GM12878 (cell line): ENCODE data around the gene CACNA2D3. TPM values are rescaled to one million over a fixed set of nuclear protein-coding genes. Genes with fewer than 3 reads are reported as not detected.

Source experiments
- ATAC-seq: fragments of 200-7000 bp; cut with Tn5 transposase; 3 replicates; pipeline ENCODE4 v1.9.1; 2020; ENCODE audit warnings: mild to moderate bottlenecking, moderate library complexity
- BruUV-seq: library from RNA; stranded (reverse); fragments of 400-500 nt; replicated peaks from 2 replicates; lab custom pipeline; 2021; lab: Mats Ljungman, UMichigan
- CTCF ChIA-PET: fragments of 300-600 bp; sonication (Branson Sonifier 250); formaldehyde crosslinking; extraction: SDS; loops from one replicate; lab custom pipeline; 2021; ENCODE audit warnings: inconsistent platforms; lab: Yijun Ruan, JAX
- POLR2A ChIA-PET: fragments of 350-600 bp; formaldehyde crosslinking; extraction: SDS; loops from one replicate; lab custom pipeline; 2021; ENCODE audit warnings: inconsistent platforms; lab: Charles Lee
- RAD21 ChIA-PET: fragments of 300-600 bp; sonication (Branson Sonifier 250); formaldehyde crosslinking; loops from one replicate; lab custom pipeline; 2023; ENCODE audit warnings: antibody characterized with exemption; ENCODE audit not compliant: unreplicated experiment; lab: Charles Lee
- SMC1A ChIA-PET: fragments of 300-600 bp; sonication (Branson Sonifier 250); formaldehyde crosslinking; loops from one replicate; lab custom pipeline; 2023; ENCODE audit not compliant: unreplicated experiment, uncharacterized antibody; lab: Charles Lee
- DNase-seq: peaks from one replicate; pipeline ENCODE4 v3.0.0-alpha.2; 2011; ENCODE audit warnings: low read depth, low spot score
- FAIRE-seq: peaks from 3 replicates; lab custom pipeline; 2011; peaks lifted over from hg19 to GRCh38; lab: Jason Lieb, UNC
- H2AFZ ChIP-seq: 2 replicates; pipeline ENCODE4 v1.6.0; 2011; ENCODE audit warnings: low read depth, low read length, control low read depth; ENCODE audit not compliant: control insufficient read depth
- H3K27ac ChIP-seq: 2 replicates; pipeline ENCODE4 v1.5.1; 2011; ENCODE audit warnings: control low read depth; ENCODE audit not compliant: control insufficient read depth, insufficient read depth
- H3K27me3 ChIP-seq, 2 experiments: replicated peaks in 1 of 2; 2 replicates each; pipeline versions ENCODE4 v1.6.0 to v1.6.1; 2011; ENCODE audit warnings: low read length in 1 of 2; ENCODE audit not compliant: control insufficient read depth in 2 of 2, insufficient read depth in 2 of 2
- H3K36me3 ChIP-seq, 2 experiments: 2 replicates each; pipeline ENCODE4 v1.5.1; 2011; ENCODE audit warnings: low read length in 1 of 2; ENCODE audit not compliant: control insufficient read depth in 2 of 2, insufficient read depth in 2 of 2
- H3K4me1 ChIP-seq: 2 replicates; pipeline ENCODE4 v1.6.1; 2011; ENCODE audit warnings: mild to moderate bottlenecking, low read length, moderate library complexity, mixed read lengths; ENCODE audit not compliant: control insufficient read depth, insufficient read depth
- H3K4me2 ChIP-seq: 2 replicates; pipeline ENCODE4 v1.6.0; 2011; ENCODE audit warnings: control low read depth; ENCODE audit not compliant: control insufficient read depth, insufficient read depth
- H3K4me3 ChIP-seq: fragments of 200-600 bp; sonication (generic); 2 replicates; pipeline ENCODE4 v1.5.1; 2016
- H3K79me2 ChIP-seq: 2 replicates; pipeline ENCODE4 v1.6.0; 2011; ENCODE audit warnings: low read length; ENCODE audit not compliant: control insufficient read depth, insufficient read depth
- H3K9ac ChIP-seq: 2 replicates; pipeline ENCODE4 v1.8.0; 2011; ENCODE audit warnings: low read length, control low read depth, mixed read lengths; ENCODE audit not compliant: control insufficient read depth, insufficient read depth
- H3K9me3 ChIP-seq: replicated peaks from 3 replicates; pipeline ENCODE4 v1.5.1; 2011; ENCODE audit warnings: mild to moderate bottlenecking, low read length; ENCODE audit not compliant: control insufficient read depth, insufficient read depth
- H4K20me1 ChIP-seq: 2 replicates; pipeline ENCODE4 v1.6.0; 2011; ENCODE audit not compliant: control insufficient read depth, insufficient read depth
- BCL11A ChIP-seq: IDR thresholded peaks from 2 replicates; pipeline ENCODE4 v1.6.1; 2011; ENCODE audit warnings: low read depth, low read length
- CBX5 ChIP-seq: sonication (generic); IDR thresholded peaks from 2 replicates; pipeline ENCODE4 v1.6.1; 2016; ENCODE audit warnings: low read depth, moderate library complexity, mild to moderate bottlenecking, inconsistent platforms
- JUNB ChIP-seq: IDR thresholded peaks from 2 replicates; pipeline ENCODE4 v1.6.1; 2016; ENCODE audit warnings: antibody characterized with exemption, mild to moderate bottlenecking
- KDM1A ChIP-seq: fragments of 200-600 bp; sonication (generic); IDR thresholded peaks from 2 replicates; pipeline ENCODE4 v1.6.1; 2016; ENCODE audit warnings: borderline replicate concordance
- MTA3 ChIP-seq: IDR thresholded peaks from 2 replicates; pipeline ENCODE4 v1.6.1; 2012; ENCODE audit warnings: low read length, inconsistent platforms, borderline replicate concordance
- NBN ChIP-seq: fragments of 450-650 bp; IDR thresholded peaks from 2 replicates; pipeline ENCODE4 v1.6.1; 2016
- NR2C2 ChIP-seq: IDR thresholded peaks from 2 replicates; pipeline ENCODE4 v1.6.1; 2011; ENCODE audit warnings: borderline replicate concordance, low read depth; ENCODE audit not compliant: control insufficient read depth, insufficient read length
- NRF1 ChIP-seq: conservative IDR thresholded peaks from 2 replicates; pipeline ENCODE4 v1.6.1; 2011; ENCODE audit warnings: mild to moderate bottlenecking, low read depth, low read length, improper control_type of control experiment
- SRF ChIP-seq, 2 experiments: IDR thresholded peaks; 2 replicates each; pipeline ENCODE4 v1.6.1; 2011; ENCODE audit warnings: low read depth in 2 of 2, low read length in 2 of 2, mild to moderate bottlenecking in 1 of 2, moderate library complexity in 1 of 2
- STAT1 ChIP-seq: fragments of 450-650 bp; conservative IDR thresholded peaks from 2 replicates; pipeline ENCODE4 v1.6.1; 2014; ENCODE audit warnings: antibody characterized with exemption, mild to moderate bottlenecking
- TCF7 ChIP-seq: IDR thresholded peaks from 2 replicates; pipeline ENCODE4 v1.6.1; 2014; ENCODE audit warnings: antibody characterized with exemption, borderline replicate concordance
- ZSCAN29 ChIP-seq: fragments of 450-650 bp; IDR thresholded peaks from 2 replicates; pipeline ENCODE4 v1.6.1; 2017; ENCODE audit warnings: mild to moderate bottlenecking, moderate library complexity
- WGBS: methylation state at CpG from one replicate; pipeline ENCODE4 v1.1.6; 2016; ENCODE audit warnings: low lambda C conversion rate; ENCODE audit not compliant: insufficient replicate concordance, insufficient coverage; ENCODE audit errors: missing lambda C conversion rate; 5-methylcytosine and 5-hydroxymethylcytosine counted together
- in situ Hi-C: fragments of 300-500 bp; cut with MboI; formaldehyde crosslinking; loops from 9 replicates; pipeline ENCODE4 v1.14.3; 2018; ENCODE audit warnings: mixed read lengths
- intact Hi-C: fragments of 100-400 bp; cut with micrococcal nuclease; formaldehyde crosslinking; loops from one replicate; pipeline ENCODE4 v1.14.2; 2022; ENCODE audit not compliant: unreplicated experiment
- polyA plus RNA-seq, 11 experiments: library from polyadenylated mRNA; depleted of rRNA in 4 of 11; unstranded in 6 of 11; stranded (reverse) in 5 of 11; fragments of >200 nt; fragmentation: Nextera tagmentation in 4 of 11; fragmentation: Illumina TruSeq in 1 of 11; extraction: Ambion mirVana in 4 of 11; extraction: Trizol in 1 of 11; gene quantifications; 1 replicate in 1 of 11; 2 replicates in 10 of 11; pipeline versions ENCODE4 v1.2.1 to v1.2.3, GENCODE V29; 2011 to 2016; ENCODE audit warnings: inconsistent platforms in 2 of 11, missing spikeins in 2 of 11, low read depth in 1 of 11
- total RNA-seq, 4 experiments: library from RNA; depleted of rRNA in 3 of 4; stranded (reverse); fragments of >200 nt in 3 of 4; fragmentation: Illumina TruSeq in 1 of 4; extraction: Trizol in 1 of 4; gene quantifications; 2 replicates each; pipeline versions ENCODE4 v1.2.1 to v1.2.3, GENCODE V29; 2013 to 2021
- TF ChIP-seq, protein P1 (sequence below): IDR thresholded peaks from 2 replicates; pipeline ENCODE4 v1.6.1; 2011; ENCODE audit warnings: low read depth, low read length, improper control_type of control experiment, borderline replicate concordance
- TF ChIP-seq, protein P2 (sequence below): IDR thresholded peaks from 2 replicates; pipeline ENCODE4 v1.6.1; 2012; ENCODE audit warnings: low read depth, low read length, improper control_type of control experiment
- TF ChIP-seq, protein P3 (sequence below): fragments of 450-650 bp; IDR thresholded peaks from 2 replicates; pipeline ENCODE4 v1.6.1; 2017; ENCODE audit warnings: antibody characterized with exemption, mild to moderate bottlenecking, moderate library complexity
- TF ChIP-seq, protein P4 (sequence below): IDR thresholded peaks from 2 replicates; pipeline ENCODE4 v1.6.1; 2012; ENCODE audit warnings: mild to moderate bottlenecking, low read depth, low read length
- TF ChIP-seq, protein P5 (sequence below): IDR thresholded peaks from 2 replicates; pipeline ENCODE4 v1.6.1; 2012; ENCODE audit warnings: low read depth, low read length, improper control_type of control experiment

The CACNA2D3 gene
- total and polyA plus RNA-seq, 10 of the 15 experiments (the other 5 are each of a cell fraction or from before 2014, with no cell fraction given), result not detected

DNA sequence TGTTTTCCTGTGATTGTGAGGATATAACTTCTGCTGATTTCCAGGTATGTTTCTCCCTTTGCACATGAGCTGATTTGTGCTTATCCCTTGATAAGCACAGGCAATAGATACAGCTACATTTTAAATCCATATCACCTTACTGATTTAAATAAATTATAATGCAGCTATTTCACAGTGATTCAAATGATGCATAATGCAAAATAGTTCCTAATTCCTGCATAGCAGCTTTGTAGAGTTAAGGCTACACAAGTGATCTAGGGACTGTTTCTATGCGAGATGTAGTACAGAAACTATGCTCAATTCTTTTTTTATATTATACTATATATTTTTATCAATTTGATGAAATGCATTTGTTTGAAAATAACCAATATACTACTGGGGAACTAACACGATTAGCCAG is 471.3 kb downstream of the CACNA2D3 start:
- no peak overlapping the region for H3K4me3 ChIP-seq
- no peak overlapping the region for H3K27ac ChIP-seq
- SMC1A ChIA-PET, result no interaction called here
- 1% methylated on average over 2 of the region's 2 CpGs for WGBS
- H3K36me3 ChIP-seq, result no peaks in the 10 kb centered on the region
- no peak overlapping the region for H2AFZ ChIP-seq
- DNase-seq (no peak), ATAC-seq (no peak), FAIRE-seq (no peak)
- no TSS peak for BruUV-seq
- CTCF ChIA-PET, result no interaction called here
- POLR2A ChIA-PET, result no interaction called here
- in situ Hi-C loops (no loop called here), intact Hi-C loops (no loop called here)
- no peaks in the 10 kb centered on the region for H3K79me2 ChIP-seq
- no peak overlapping the region for H3K4me2 ChIP-seq
- H4K20me1 ChIP-seq, result no peaks in the 10 kb centered on the region
- H3K9ac ChIP-seq, result no peak overlapping the region
- TF ChIP-seq ZSCAN29, result no peak
- TF ChIP-seq, protein P1, sequence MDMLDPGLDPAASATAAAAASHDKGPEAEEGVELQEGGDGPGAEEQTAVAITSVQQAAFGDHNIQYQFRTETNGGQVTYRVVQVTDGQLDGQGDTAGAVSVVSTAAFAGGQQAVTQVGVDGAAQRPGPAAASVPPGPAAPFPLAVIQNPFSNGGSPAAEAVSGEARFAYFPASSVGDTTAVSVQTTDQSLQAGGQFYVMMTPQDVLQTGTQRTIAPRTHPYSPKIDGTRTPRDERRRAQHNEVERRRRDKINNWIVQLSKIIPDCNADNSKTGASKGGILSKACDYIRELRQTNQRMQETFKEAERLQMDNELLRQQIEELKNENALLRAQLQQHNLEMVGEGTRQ, result no peak
- no peak for TF ChIP-seq KDM1A
- TF ChIP-seq, protein P2, sequence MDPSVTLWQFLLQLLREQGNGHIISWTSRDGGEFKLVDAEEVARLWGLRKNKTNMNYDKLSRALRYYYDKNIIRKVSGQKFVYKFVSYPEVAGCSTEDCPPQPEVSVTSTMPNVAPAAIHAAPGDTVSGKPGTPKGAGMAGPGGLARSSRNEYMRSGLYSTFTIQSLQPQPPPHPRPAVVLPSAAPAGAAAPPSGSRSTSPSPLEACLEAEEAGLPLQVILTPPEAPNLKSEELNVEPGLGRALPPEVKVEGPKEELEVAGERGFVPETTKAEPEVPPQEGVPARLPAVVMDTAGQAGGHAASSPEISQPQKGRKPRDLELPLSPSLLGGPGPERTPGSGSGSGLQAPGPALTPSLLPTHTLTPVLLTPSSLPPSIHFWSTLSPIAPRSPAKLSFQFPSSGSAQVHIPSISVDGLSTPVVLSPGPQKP, result no peak
- TF ChIP-seq, protein P3, sequence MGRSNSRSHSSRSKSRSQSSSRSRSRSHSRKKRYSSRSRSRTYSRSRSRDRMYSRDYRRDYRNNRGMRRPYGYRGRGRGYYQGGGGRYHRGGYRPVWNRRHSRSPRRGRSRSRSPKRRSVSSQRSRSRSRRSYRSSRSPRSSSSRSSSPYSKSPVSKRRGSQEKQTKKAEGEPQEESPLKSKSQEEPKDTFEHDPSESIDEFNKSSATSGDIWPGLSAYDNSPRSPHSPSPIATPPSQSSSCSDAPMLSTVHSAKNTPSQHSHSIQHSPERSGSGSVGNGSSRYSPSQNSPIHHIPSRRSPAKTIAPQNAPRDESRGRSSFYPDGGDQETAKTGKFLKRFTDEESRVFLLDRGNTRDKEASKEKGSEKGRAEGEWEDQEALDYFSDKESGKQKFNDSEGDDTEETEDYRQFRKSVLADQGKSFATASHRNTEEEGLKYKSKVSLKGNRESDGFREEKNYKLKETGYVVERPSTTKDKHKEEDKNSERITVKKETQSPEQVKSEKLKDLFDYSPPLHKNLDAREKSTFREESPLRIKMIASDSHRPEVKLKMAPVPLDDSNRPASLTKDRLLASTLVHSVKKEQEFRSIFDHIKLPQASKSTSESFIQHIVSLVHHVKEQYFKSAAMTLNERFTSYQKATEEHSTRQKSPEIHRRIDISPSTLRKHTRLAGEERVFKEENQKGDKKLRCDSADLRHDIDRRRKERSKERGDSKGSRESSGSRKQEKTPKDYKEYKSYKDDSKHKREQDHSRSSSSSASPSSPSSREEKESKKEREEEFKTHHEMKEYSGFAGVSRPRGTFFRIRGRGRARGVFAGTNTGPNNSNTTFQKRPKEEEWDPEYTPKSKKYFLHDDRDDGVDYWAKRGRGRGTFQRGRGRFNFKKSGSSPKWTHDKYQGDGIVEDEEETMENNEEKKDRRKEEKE, result no peak
- TF ChIP-seq STAT1, result no peak
- TF ChIP-seq, protein P4, sequence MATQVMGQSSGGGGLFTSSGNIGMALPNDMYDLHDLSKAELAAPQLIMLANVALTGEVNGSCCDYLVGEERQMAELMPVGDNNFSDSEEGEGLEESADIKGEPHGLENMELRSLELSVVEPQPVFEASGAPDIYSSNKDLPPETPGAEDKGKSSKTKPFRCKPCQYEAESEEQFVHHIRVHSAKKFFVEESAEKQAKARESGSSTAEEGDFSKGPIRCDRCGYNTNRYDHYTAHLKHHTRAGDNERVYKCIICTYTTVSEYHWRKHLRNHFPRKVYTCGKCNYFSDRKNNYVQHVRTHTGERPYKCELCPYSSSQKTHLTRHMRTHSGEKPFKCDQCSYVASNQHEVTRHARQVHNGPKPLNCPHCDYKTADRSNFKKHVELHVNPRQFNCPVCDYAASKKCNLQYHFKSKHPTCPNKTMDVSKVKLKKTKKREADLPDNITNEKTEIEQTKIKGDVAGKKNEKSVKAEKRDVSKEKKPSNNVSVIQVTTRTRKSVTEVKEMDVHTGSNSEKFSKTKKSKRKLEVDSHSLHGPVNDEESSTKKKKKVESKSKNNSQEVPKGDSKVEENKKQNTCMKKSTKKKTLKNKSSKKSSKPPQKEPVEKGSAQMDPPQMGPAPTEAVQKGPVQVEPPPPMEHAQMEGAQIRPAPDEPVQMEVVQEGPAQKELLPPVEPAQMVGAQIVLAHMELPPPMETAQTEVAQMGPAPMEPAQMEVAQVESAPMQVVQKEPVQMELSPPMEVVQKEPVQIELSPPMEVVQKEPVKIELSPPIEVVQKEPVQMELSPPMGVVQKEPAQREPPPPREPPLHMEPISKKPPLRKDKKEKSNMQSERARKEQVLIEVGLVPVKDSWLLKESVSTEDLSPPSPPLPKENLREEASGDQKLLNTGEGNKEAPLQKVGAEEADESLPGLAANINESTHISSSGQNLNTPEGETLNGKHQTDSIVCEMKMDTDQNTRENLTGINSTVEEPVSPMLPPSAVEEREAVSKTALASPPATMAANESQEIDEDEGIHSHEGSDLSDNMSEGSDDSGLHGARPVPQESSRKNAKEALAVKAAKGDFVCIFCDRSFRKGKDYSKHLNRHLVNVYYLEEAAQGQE, result no peak
- TF ChIP-seq, protein P5, sequence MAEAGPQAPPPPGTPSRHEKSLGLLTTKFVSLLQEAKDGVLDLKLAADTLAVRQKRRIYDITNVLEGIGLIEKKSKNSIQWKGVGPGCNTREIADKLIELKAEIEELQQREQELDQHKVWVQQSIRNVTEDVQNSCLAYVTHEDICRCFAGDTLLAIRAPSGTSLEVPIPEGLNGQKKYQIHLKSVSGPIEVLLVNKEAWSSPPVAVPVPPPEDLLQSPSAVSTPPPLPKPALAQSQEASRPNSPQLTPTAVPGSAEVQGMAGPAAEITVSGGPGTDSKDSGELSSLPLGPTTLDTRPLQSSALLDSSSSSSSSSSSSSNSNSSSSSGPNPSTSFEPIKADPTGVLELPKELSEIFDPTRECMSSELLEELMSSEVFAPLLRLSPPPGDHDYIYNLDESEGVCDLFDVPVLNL, result no peak
- TF ChIP-seq SRF (IDR thresholded peaks at IDR 0.05; ENCODE audit: low read depth in 2 of 2, low read length in 2 of 2), result no peak
- no peak for TF ChIP-seq NBN
- no peak for TF ChIP-seq NRF1
- TF ChIP-seq NR2C2, result no peak
- TF ChIP-seq CBX5, result no peak
- no peak for TF ChIP-seq JUNB
- no peak for TF ChIP-seq BCL11A
- TF ChIP-seq MTA3, result no peak
- TF ChIP-seq TCF7, result no peak
- H3K4me1 ChIP-seq, result no peaks in the 10 kb centered on the region
- no peaks in the 10 kb centered on the region for H3K9me3 ChIP-seq
- no peaks in the 10 kb centered on the region for H3K27me3 ChIP-seq
- RAD21 ChIA-PET, result no interaction called here
